ENCODE results near the gene ZSCAN22.

The ZSCAN22 gene

DNA sequence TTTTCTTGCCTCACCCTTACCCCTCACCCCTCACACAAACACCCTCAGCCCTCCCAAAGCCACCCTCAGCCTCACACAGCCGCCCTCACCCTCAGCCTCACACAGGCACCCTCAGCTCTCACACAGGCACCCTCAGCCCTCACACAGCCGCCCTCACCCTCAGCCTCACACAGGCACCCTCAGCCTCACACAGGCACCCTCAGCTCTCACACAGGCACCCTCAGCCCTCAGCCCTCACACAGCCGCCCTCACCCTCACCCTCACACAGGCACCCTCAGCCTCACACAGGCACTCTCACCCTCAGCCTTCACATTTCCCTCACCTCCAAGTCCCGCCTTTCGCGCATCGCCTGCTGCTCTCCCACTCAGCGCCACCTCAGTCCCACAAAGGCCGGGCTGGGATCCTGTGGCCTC, 287 bp upstream of the ZSCAN22 start:
- POLR2A ChIA-PET, result interaction anchor here (0.6 to 1.3 kb wide), 6 partner anchors 8 to 599 kb away, joined by 3 to 8 read pairs (median 4); partner anchors contain the start of gene ZNF671
- CTCF ChIA-PET, result interaction anchor here (0.9 to 2.6 kb wide), 5 partner anchors 9 to 193 kb away, joined by 4 to 7 read pairs (median 5); partner anchors contain the start of genes ZBTB45 and ZNF497
- DNase-seq (ENCODE audit: extremely low spot score), result no peak
- TF ChIP-seq, protein P1, sequence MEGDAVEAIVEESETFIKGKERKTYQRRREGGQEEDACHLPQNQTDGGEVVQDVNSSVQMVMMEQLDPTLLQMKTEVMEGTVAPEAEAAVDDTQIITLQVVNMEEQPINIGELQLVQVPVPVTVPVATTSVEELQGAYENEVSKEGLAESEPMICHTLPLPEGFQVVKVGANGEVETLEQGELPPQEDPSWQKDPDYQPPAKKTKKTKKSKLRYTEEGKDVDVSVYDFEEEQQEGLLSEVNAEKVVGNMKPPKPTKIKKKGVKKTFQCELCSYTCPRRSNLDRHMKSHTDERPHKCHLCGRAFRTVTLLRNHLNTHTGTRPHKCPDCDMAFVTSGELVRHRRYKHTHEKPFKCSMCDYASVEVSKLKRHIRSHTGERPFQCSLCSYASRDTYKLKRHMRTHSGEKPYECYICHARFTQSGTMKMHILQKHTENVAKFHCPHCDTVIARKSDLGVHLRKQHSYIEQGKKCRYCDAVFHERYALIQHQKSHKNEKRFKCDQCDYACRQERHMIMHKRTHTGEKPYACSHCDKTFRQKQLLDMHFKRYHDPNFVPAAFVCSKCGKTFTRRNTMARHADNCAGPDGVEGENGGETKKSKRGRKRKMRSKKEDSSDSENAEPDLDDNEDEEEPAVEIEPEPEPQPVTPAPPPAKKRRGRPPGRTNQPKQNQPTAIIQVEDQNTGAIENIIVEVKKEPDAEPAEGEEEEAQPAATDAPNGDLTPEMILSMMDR (IDR thresholded peaks at IDR 0.05; ENCODE audit: control extremely low read depth, extremely low read depth, low read depth, missing control alignments), result no peak

DNA sequence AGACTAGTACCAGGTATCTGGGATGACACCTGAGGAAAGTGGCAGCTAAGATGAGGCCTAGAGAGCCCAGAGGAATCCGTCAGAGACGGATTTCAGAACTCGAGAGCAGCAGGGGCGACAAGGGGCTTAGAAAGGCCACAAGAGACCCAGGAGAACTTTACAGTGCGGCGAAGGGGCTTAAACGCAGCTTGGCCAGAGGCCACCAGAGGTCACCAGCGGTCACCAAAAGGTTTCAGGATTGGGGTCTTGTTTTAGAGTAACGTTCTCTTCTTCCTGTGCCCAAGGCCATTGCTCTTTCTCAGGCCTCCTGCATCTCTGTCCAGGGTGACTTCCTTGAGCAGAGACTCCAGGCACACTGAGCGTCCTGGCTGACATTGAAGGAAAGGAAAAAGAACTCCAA, 2.2 kb downstream of the ZSCAN22 start:
- TF ChIP-seq, protein P1 (IDR thresholded peaks at IDR 0.05; ENCODE audit: control extremely low read depth, extremely low read depth, low read depth, missing control alignments), result peak; percentile 42
- DNase-seq (ENCODE audit: extremely low spot score), result no peak
- ChIA-PET CTCF (interaction anchor here (1.1 to 2.7 kb wide), 5 partner anchors 19 to 191 kb away, joined by 4 to 10 read pairs (median 5); partner anchors contain the start of genes ZBTB45 and ZNF497), POLR2A (no interaction called here)

DNA sequence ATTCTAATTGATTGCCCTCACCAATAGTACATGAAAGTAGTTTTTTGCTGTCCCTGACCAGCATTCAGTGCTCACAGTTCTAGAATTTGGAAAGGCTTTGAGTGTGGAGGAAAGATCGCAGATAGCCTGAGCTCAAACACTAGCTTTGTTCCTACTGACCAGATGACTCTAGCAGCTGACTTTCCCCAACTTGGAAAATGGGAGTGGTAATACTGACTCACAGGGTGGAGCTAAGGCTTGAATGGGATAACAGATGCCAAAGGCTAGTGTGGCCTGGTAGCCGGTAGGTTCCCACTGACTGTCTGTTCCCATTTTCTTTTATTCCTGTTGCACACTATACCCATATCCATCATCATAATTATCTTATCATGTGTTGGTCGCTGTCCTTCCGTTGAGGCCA, 3.7 kb downstream of the ZSCAN22 start:
- CTCF ChIA-PET, result interaction anchor here (0.9 to 2.7 kb wide), 7 partner anchors 9 to 189 kb away, joined by 3 to 10 read pairs (median 5); partner anchors contain the start of genes ZBTB45 and ZNF497
- DNase-seq (ENCODE audit: extremely low spot score), result no peak
- TF ChIP-seq, protein P1 (IDR thresholded peaks at IDR 0.05; ENCODE audit: control extremely low read depth, extremely low read depth, low read depth, missing control alignments), result no peak
- POLR2A ChIA-PET, result no interaction called here

DNA sequence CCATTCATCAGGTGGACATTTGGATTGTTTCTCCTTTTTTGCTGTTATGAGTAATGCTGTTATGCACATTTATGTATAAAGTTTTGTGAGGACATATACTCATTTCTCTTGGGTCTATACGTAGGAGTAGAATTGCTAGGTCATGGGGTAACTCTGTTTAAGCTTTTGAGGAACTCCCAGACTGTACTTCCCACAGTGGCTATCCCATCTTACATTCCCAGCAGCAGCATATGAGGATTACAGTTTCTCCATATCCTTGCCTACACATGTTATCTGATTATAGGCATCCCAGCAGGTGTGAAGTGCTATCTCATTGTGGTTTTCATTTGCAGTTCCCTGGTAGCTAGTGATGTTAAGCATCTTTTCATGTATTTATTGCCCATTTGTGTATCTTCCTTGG, 5.9 kb downstream of the ZSCAN22 start:
- ChIA-PET CTCF (interaction anchor here (1.0 to 1.7 kb wide), 2 partner anchors 17 to 30 kb away, joined by 3 to 4 read pairs; partner anchors contain the start of gene ZNF497), POLR2A (no interaction called here)
- TF ChIP-seq, protein P1 (IDR thresholded peaks at IDR 0.05; ENCODE audit: control extremely low read depth, extremely low read depth, low read depth, missing control alignments), result no peak
- no peak for DNase-seq (ENCODE audit: extremely low spot score)

DNA sequence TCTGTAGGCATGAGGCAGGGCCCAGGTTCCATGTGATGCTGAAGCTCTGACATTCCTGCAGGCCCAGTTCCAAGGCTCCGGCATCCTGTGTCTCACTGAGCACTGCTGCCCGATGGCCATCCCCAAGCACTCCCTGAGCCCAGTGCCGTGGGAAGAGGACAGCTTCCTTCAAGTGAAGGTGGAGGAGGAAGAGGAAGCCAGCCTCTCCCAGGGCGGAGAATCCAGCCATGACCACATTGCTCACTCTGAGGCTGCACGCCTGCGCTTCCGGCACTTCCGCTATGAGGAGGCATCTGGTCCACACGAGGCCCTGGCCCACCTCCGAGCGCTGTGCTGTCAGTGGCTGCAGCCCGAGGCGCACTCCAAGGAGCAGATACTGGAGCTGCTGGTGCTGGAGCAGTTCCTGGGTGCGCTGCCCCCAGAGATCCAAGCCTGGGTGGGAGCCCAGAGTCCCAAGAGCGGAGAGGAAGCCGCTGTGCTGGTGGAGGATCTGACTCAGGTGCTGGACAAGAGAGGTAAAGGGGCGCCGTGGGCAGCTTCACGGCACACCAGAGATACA, 8.0 kb downstream of the ZSCAN22 start:
- TF ChIP-seq, protein P1 (IDR thresholded peaks at IDR 0.05; ENCODE audit: control extremely low read depth, extremely low read depth, low read depth, missing control alignments), result no peak
- ChIA-PET CTCF (interaction anchor here (1.7 to 1.8 kb wide), 2 partner anchors 13 to 184 kb away, joined by 4 to 8 read pairs; no protein-coding TSS in a partner anchor), POLR2A (no interaction called here)
- DNase-seq (ENCODE audit: extremely low spot score), result no peak

DNA sequence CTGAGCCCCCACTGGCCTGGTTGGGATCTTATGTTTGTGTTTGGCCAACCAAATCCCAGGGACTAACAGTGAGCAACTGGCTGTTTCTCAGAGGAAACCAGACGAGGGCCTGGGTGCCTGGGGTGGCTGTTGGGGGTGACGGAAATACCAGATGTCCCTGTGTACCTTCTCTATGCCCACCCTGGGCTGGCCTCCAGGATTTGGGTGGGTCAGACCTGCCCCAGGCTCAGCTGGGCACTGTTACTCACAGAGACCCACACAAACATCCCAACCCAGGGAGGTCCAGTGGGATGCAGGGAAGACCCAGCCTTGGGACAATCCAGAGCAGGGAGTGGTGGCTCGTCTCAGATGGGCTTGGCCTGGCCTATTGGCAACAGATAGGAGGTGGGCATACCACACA, 8.8 kb downstream of the ZSCAN22 start:
- TF ChIP-seq, protein P1 (IDR thresholded peaks at IDR 0.05; ENCODE audit: control extremely low read depth, extremely low read depth, low read depth, missing control alignments), result no peak
- ChIA-PET POLR2A (no interaction called here), CTCF (interaction anchor here (1.1 to 1.7 kb wide), 3 partner anchors 10 to 183 kb away, joined by 3 to 4 read pairs (median 3); no protein-coding TSS in a partner anchor)
- DNase-seq (ENCODE audit: extremely low spot score), result no peak

Data from GM10248 (cell line).